ENCODE measurements around the gene MYO1B.

The MYO1B gene

GRCh38 chr2:191321861-191322662 is 76.9 kb downstream of the MYO1B start:
- Histone ChIP-seq H3K9me2 (replicated peaks; ENCODE audit: insufficient read depth, low read length) (no peaks in the 10 kb centered on the region), H3F3A (ENCODE audit: insufficient read depth) (no peaks in the 10 kb centered on the region), H3K4me3 (ENCODE audit: insufficient read depth, low read length, poor library complexity, severe bottlenecking) (no peak overlapping the region), H3K9ac (ENCODE audit: low read length) (no peak overlapping the region), H2AFZ (ENCODE audit: low read depth, low read length, severe bottlenecking) (no peak overlapping the region), H3K36me3 (ENCODE audit: low read length) (no peaks in the 10 kb centered on the region), H3K4me2 (ENCODE audit: low read depth, low read length, poor library complexity, severe bottlenecking) (no peak overlapping the region), H3K27ac (ENCODE audit: low read depth, low read length) (no peak overlapping the region), H3K27me3 (ENCODE audit: low read length) (no peaks in the 10 kb centered on the region), H4K20me1 (ENCODE audit: low read depth, low read length) (no peaks in the 10 kb centered on the region), H3K9me3 (ENCODE audit: insufficient read depth, low read length) (no peaks in the 10 kb centered on the region), H3K79me2 (ENCODE audit: insufficient read depth, low read length) (no peaks in the 10 kb centered on the region)
- TF ChIP-seq CTCF (IDR thresholded peaks at IDR 0.05; ENCODE audit: insufficient read depth, low read length, poor library complexity, severe bottlenecking) (no peak), EZH2phosphoT487 (conservative IDR thresholded peaks at IDR 0.05; ENCODE audit: low read length) (no peak)

- Histone ChIP-seq H3K36me3 (ENCODE audit: low read length) (no peaks in the 10 kb centered on the region), H3K4me2 (ENCODE audit: low read depth, low read length, poor library complexity, severe bottlenecking) (no peak overlapping the region), H3K9me3 (ENCODE audit: insufficient read depth, low read length) (no peaks in the 10 kb centered on the region), H3F3A (ENCODE audit: insufficient read depth) (no peaks in the 10 kb centered on the region), H3K9me2 (replicated peaks; ENCODE audit: insufficient read depth, low read length) (no peaks in the 10 kb centered on the region), H3K27ac (ENCODE audit: low read depth, low read length) (no peak overlapping the region), H3K79me2 (ENCODE audit: insufficient read depth, low read length) (no peaks in the 10 kb centered on the region), H3K4me3 (ENCODE audit: insufficient read depth, low read length, poor library complexity, severe bottlenecking) (no peak overlapping the region), H4K20me1 (ENCODE audit: low read depth, low read length) (no peaks in the 10 kb centered on the region), H2AFZ (ENCODE audit: low read depth, low read length, severe bottlenecking) (no peak overlapping the region), H3K27me3 (ENCODE audit: low read length) (no peaks in the 10 kb centered on the region), H3K9ac (ENCODE audit: low read length) (no peak overlapping the region)
- TF ChIP-seq EZH2phosphoT487 (conservative IDR thresholded peaks at IDR 0.05; ENCODE audit: low read length) (no peak), CTCF (IDR thresholded peaks at IDR 0.05; ENCODE audit: insufficient read depth, low read length, poor library complexity, severe bottlenecking) (no peak)
Observed at GRCh38 chr2:191322828-191323506, 77.8 kb downstream of the MYO1B start.

- no peak overlapping the region for H3K27ac ChIP-seq (ENCODE audit: low read depth, low read length)
- TF ChIP-seq CTCF (IDR thresholded peaks at IDR 0.05; ENCODE audit: insufficient read depth, low read length, poor library complexity, severe bottlenecking) (no peak), EZH2phosphoT487 (conservative IDR thresholded peaks at IDR 0.05; ENCODE audit: low read length) (no peak)
- H3K9me3 ChIP-seq (ENCODE audit: insufficient read depth, low read length), result no peaks in the 10 kb centered on the region
- H3F3A ChIP-seq (ENCODE audit: insufficient read depth), result no peaks in the 10 kb centered on the region
- no peak overlapping the region for H3K9ac ChIP-seq (ENCODE audit: low read length)
- no peaks in the 10 kb centered on the region for H3K79me2 ChIP-seq (ENCODE audit: insufficient read depth, low read length)
- no peaks in the 10 kb centered on the region for H4K20me1 ChIP-seq (ENCODE audit: low read depth, low read length)
- no peak overlapping the region for H2AFZ ChIP-seq (ENCODE audit: low read depth, low read length, severe bottlenecking)
- H3K4me2 ChIP-seq (ENCODE audit: low read depth, low read length, poor library complexity, severe bottlenecking), result no peak overlapping the region
- no peak overlapping the region for H3K4me3 ChIP-seq (ENCODE audit: insufficient read depth, low read length, poor library complexity, severe bottlenecking)
- no peaks in the 10 kb centered on the region for H3K36me3 ChIP-seq (ENCODE audit: low read length)
- H3K9me2 ChIP-seq (replicated peaks; ENCODE audit: insufficient read depth, low read length), result no peaks in the 10 kb centered on the region
- no peaks in the 10 kb centered on the region for H3K27me3 ChIP-seq (ENCODE audit: low read length)
Observed at GRCh38 chr2:191325651-191326365, 80.6 kb downstream of the MYO1B start.

Data from SU-DHL-6 (cell line).